GM12874 (cell line): Measurements from ENCODE around the gene CNNM2.

Source experiments
- TF ChIP-seq, protein P1 (sequence below): IDR thresholded peaks from 2 replicates; pipeline ENCODE4 v1.5.1; 2011; ENCODE audit warnings: low read depth, mild to moderate bottlenecking, control low read depth, low read length, moderate library complexity; ENCODE audit not compliant: insufficient read depth

Gene CNNM2

DNA sequence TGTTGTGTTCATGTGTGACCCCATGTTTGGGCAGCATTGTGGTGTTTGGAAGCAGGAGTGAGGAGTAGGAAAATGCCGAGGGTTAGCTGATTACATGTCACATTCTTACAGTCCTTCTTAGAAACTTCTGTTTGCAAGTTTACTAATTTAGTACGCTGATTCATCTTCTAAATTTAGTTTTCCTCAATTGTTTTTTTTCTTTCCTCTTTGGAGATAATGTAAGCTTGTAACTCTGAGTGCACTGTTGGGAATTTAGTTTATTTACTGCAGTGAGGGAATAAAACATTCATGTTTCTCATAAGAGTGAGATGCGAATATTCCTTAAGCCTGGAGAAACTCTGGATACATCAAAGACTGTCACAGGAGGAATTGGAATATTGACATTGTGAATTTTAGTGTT lies 139.9 kb downstream of the CNNM2 start:
- TF ChIP-seq, protein P1, sequence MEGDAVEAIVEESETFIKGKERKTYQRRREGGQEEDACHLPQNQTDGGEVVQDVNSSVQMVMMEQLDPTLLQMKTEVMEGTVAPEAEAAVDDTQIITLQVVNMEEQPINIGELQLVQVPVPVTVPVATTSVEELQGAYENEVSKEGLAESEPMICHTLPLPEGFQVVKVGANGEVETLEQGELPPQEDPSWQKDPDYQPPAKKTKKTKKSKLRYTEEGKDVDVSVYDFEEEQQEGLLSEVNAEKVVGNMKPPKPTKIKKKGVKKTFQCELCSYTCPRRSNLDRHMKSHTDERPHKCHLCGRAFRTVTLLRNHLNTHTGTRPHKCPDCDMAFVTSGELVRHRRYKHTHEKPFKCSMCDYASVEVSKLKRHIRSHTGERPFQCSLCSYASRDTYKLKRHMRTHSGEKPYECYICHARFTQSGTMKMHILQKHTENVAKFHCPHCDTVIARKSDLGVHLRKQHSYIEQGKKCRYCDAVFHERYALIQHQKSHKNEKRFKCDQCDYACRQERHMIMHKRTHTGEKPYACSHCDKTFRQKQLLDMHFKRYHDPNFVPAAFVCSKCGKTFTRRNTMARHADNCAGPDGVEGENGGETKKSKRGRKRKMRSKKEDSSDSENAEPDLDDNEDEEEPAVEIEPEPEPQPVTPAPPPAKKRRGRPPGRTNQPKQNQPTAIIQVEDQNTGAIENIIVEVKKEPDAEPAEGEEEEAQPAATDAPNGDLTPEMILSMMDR, result no peak

DNA sequence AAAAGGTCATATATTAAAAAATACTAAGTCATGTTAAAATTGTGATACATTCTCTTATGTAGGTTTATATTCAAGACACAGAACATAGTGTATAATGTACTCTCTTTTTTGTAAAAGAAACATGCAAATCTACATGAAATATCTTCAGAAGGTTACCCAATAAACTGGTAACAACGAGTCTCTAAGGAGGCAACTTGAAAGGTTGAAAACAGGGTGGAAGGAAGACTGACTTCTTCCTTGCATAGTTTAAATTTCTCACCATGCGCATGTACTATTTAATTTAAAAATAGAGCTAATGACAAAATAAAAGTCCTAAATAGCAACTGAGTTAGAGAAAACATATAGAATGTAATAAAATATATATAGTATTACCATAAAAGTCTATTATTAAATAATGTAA lies 142.5 kb downstream of the CNNM2 start:
- TF ChIP-seq, protein P1, result no peak

DNA sequence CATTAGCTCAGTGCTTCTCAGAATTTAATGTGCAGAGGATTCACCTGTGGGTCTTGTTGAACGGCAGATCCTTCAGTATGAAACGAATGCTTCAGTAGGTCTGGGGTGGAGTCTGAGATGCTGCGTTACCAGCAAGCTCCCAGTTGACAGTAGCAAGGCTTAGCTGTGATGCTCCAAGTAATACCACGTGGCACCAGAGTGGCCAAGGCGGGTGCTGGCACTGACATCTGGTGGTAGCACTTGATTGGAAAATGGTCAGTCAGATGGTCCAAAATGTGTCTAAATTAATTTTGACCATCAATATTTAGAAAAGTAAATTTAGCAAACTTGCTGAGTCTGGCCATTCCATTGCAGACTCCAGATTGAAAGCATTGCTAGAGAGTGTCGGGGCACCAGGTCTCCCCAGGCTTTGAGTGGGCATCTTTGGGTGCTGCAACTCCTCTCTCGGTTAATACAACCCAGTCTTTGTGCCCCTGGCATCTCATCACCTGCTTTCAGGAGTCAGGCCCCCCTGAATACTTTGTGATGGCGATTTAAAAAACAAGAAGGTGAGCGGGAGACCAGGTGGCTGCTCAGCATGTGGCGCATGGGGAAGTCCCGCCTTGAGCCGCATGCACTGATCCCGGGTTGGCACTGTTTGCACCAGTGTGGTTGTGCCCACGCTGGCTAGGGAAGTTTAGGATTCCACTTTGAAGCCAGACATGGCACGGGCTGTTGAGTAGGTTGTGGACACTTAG lies 144.9 kb downstream of the CNNM2 start:
- TF ChIP-seq, protein P1, result no peak

DNA sequence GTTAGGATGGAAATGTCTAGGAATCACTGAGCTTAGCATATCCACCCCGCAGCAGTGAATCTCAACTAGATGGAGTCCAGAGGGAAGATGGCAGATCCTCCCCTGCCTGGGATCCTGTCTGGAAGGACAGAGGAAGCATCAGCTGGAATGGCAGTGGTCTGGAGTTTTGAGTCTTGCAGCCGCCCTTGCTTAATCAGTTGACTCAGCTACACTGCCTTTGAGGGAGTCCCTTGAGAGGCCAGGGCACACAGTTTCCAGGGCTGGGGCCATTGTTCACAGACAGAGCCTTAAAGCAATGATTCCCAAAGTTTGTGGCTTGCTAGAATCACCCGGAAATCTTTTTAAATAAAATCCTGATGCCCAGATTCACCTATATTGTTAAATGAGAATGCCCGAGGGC lies 146.9 kb downstream of the CNNM2 start:
- TF ChIP-seq, protein P1, result no peak

DNA sequence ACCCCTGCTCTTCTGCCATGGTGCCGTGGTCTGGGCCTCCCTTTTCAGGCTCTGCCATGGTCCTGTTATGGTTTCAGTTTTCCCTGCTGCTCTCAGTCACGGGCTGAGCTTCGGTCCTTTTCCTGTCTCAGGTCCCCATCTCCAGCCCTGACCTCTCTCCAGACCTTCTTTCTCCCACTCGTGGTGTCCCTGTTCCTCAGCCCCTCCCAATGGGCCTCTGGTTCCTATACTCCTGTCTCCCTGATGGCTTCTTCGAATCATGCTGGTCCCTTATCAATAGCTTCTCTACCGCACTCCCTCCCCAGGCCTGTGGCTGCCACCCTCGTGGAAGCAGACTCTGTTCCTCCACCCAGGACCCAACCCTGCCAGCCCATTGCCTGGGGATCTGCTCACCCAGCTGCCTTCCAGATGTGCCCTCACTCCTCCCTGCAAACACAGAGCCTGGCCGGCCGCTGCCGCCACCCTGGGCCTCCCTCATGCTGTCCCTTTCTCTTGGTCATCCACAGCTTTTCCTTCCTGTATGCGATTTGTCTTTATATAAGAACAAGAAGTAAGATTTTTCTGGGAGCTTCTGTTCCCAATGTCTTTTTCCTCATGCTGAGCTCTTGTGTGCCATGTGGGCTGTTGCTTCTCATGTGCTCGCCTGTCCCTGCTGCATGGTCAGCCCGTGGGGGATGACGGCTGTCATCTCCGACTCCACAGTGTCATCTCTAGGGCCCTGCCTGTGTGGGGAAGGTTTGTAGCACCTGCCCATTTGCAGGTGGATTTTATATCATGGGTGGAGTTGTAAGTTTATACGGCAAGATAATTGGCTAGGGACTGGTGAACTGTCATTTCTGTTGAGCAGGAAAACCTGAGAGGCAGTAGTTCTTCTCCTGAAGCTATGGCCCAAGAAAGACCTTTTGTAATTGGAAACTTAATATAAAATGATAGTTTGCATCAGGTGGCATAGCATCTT lies 148.3 kb downstream of the CNNM2 start:
- TF ChIP-seq, protein P1, result no peak

DNA sequence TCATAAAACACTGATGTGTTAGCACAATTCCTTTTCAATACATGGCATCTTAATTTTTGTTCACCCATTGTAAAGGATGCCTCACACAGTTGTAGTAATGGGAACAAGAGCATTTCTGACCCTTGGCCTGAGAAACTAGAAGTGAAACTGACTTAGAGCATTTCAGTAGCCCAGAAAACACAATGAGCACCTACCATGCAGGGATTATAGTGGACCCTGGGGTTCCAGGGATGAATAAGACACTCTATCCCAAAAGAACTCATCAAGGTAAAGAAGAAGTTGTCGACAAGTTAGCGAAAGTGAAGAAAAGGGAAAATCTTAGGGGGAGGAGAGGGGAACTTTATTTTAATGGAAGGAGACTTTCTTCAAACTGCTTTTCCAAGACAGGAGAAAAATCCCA lies 149.4 kb downstream of the CNNM2 start:
- TF ChIP-seq, protein P1, result no peak

DNA sequence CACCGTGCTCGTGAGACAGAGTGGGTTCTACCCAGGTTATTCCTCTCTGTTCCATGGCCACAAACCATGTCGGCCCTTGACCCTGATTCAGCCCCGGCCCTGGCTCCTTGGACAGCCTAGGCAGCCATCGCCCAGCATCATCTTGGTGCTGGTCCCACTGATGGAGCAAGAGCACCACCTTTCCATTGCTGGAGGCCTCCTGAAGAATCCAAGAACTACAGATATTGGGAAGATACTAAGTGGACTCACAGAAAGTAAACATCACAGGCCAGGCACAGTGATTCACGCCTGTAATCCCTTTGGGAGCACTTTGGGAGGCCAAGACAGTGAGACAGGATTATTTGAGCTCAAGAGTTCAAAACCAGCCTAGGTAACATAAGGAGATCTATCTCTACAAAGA lies 149.9 kb downstream of the CNNM2 start:
- TF ChIP-seq, protein P1, result no peak
